Ovary (tissue), 9 donors: ENCODE measurements around the gene REP15. TPM values are rescaled to one million over a fixed set of nuclear protein-coding genes. Genes with fewer than 3 reads are reported as not detected.

Experiments
- DNase-seq, 5 donors: peaks; one replicate each; pipeline ENCODE4 v3.0.0-alpha.2; 2019 to 2020
- H3K27ac ChIP-seq, 2 donors: fragments of 200-600 bp; one replicate each; pipeline versions ENCODE4 v1.5.1 to v1.8.0; 2019 to 2022
- H3K27me3 ChIP-seq: fragments of 200-600 bp; one replicate; pipeline ENCODE4 v1.8.0; 2022
- H3K36me3 ChIP-seq: fragments of 200-600 bp; sonication (generic); one replicate; pipeline ENCODE4 v1.5.1; 2019
- H3K4me1 ChIP-seq: one replicate; pipeline ENCODE4 v1.8.1; 2013; ENCODE audit warnings: mild to moderate bottlenecking, moderate library complexity; ENCODE audit not compliant: insufficient read depth
- H3K4me3 ChIP-seq: fragments of 200-600 bp; sonication (generic); one replicate; pipeline ENCODE4 v1.5.1; 2017
- H3K9me3 ChIP-seq, 2 donors: fragments of 200-600 bp in 1 of 2; sonication (generic) in 1 of 2; one replicate each; pipeline versions ENCODE4 v1.5.1 to v1.8.1; 2013 to 2019; ENCODE audit warnings: mild to moderate bottlenecking in 1 of 2, moderate library complexity in 1 of 2
- CTCF ChIP-seq, 3 donors: fragments of 450-650 bp in 2 of 3; fragments of 200-600 bp in 1 of 3; IDR thresholded peaks; one replicate each; pipeline versions ENCODE4 v1.5.1 to v1.8.0; 2016 to 2022; ENCODE audit warnings: antibody characterized with exemption in 3 of 3, mild to moderate bottlenecking in 1 of 3
- EP300 ChIP-seq: sonication (generic); formaldehyde crosslinking; IDR thresholded peaks from one replicate; pipeline ENCODE4 v1.6.1; 2017; ENCODE audit warnings: antibody characterized with exemption
- POLR2A ChIP-seq: fragments of 450-650 bp; IDR thresholded peaks from one replicate; pipeline ENCODE4 v1.6.1; 2017; ENCODE audit warnings: antibody characterized with exemption, mild to moderate bottlenecking, moderate library complexity
- WGBS, 3 donors: extraction: QIAGEN DNeasy Blood & Tissue Kit in 1 of 3; methylation state at CpG; one replicate each; pipeline versions ENCODE4 v1.1.5 to v1.1.7; 2013 to 2017; 5-methylcytosine and 5-hydroxymethylcytosine counted together
- intact Hi-C, 4 donors: fragments of 100-400 bp; cut with DNase I; formaldehyde crosslinking; loops; one replicate each; pipeline versions ENCODE4 v1.11.0 to v1.15.1; 2022 to 2023
- polyA plus RNA-seq, 2 donors: library from polyadenylated mRNA; stranded (reverse); fragments of 200-250 nt in 1 of 2; fragments of 350-450 nt in 1 of 2; fragmentation: Illumina TruSeq in 1 of 2; extraction: RNeasy Lipid Tissue Mini Kit (QIAGEN cat#74804) in 1 of 2; gene quantifications; one replicate each; pipeline ENCODE4 v1.2.3, GENCODE V29; 2013 to 2014
- total RNA-seq, 7 donors: library from RNA; depleted of rRNA in 2 of 7; stranded (reverse); fragments of >200 nt in 2 of 7; fragmentation: NEBNext Ultra II Directional in 3 of 7; extraction: Animal tissue kit (Norgen Biotek cat#: 25700) in 3 of 7; gene quantifications; one replicate each; pipeline versions ENCODE4 v1.1.0 to v1.2.4, GENCODE V29; 2016 to 2023
- donor health status: DM: no; HTN: no; CAD: no; lungs with moderate emphysema.
- donor health status: DM: no; HTN: no; CAD: no.
- donor health status: Bipolar disorder and iron deficiency.
- donor health status: DM: yes; HTN: yes; CAD: no.
- donor health status: DM: no; HTN: no; CAD: no.
- donor health status: DM: yes; HTN: yes; CAD: no.

REP15 gene
- total and polyA plus RNA-seq, 9 donors, result 0.57 to 3.5 (median 2.2) TPM

GRCh38 chr12:27672051-27672450 is 24.2 kb upstream of the REP15 start:
- no peaks in the 10 kb centered on the region for H3K27me3 ChIP-seq
- 81 to 83% (median 82%) methylated on average over 4 of the region's 4 CpGs for whole genome bisulfite sequencing, 3 donors
- TF ChIP-seq CTCF (IDR thresholded peaks at IDR 0.05), result no peak
- TF ChIP-seq POLR2A, result no peak
- no peak for TF ChIP-seq EP300
- H3K9me3 ChIP-seq, result no peaks in the 10 kb centered on the region
- intact Hi-C loops, result no loop called here
- no peaks in the 10 kb centered on the region for H3K4me1 ChIP-seq
- DNase-seq, result no peak
- no peak overlapping the region for H3K4me3 ChIP-seq
- H3K36me3 ChIP-seq, result no peaks in the 10 kb centered on the region
- no peak overlapping the region for H3K27ac ChIP-seq

- Histone ChIP-seq H3K4me1 (no peaks in the 10 kb centered on the region), H3K27ac (no peak overlapping the region), H3K4me3 (no peak overlapping the region), H3K27me3 (no peaks in the 10 kb centered on the region), H3K36me3 (no peaks in the 10 kb centered on the region), H3K9me3 (no peaks in the 10 kb centered on the region)
- WGBS, 3 donors, result 58 to 79% (median 64%) methylated on average over 1 of the region's 1 CpG
- no peak for DNase-seq
- intact Hi-C loops, result no loop called here
- no peak for TF ChIP-seq POLR2A
Measured at GRCh38 chr12:27672643-27673042, 23.6 kb upstream of the REP15 start.

- Histone ChIP-seq H3K9me3 (no peaks in the 10 kb centered on the region), H3K4me3 (no peak overlapping the region), H3K36me3 (no peaks in the 10 kb centered on the region), H3K27ac (no peak overlapping the region), H3K4me1 (no peaks in the 10 kb centered on the region), H3K27me3 (no peaks in the 10 kb centered on the region)
- intact Hi-C loops, result no loop called here
- TF ChIP-seq POLR2A, result no peak
- no peak for TF ChIP-seq EP300
- no peak for TF ChIP-seq CTCF (IDR thresholded peaks at IDR 0.05)
- 26 to 37% (median 34%) methylated on average over 3 of the region's 3 CpGs for WGBS, 3 donors
- DNase-seq, result no peak
Measured at GRCh38 chr12:27673101-27673718, 23.0 kb upstream of the REP15 start.

- intact Hi-C loops, result no loop called here
- no peak for DNase-seq
- no peak overlapping the region for H3K4me3 ChIP-seq
- no peaks in the 10 kb centered on the region for H3K4me1 ChIP-seq
- H3K36me3 ChIP-seq, result no peaks in the 10 kb centered on the region
- WGBS, 3 donors, result 67 to 77% (median 69%) methylated on average over 2 of the region's 2 CpGs
- no peaks in the 10 kb centered on the region for H3K9me3 ChIP-seq
- TF ChIP-seq POLR2A (no peak), CTCF (IDR thresholded peaks at IDR 0.05) (no peak)
- no peaks in the 10 kb centered on the region for H3K27me3 ChIP-seq
- no peak overlapping the region for H3K27ac ChIP-seq
Measured at GRCh38 chr12:27674989-27675388, 21.3 kb upstream of the REP15 start.

- Histone ChIP-seq H3K4me1 (no peaks in the 10 kb centered on the region), H3K36me3 (no peaks in the 10 kb centered on the region), H3K9me3 (no peaks in the 10 kb centered on the region), H3K27ac (no peak overlapping the region), H3K4me3 (no peak overlapping the region), H3K27me3 (no peaks in the 10 kb centered on the region)
- intact Hi-C loops, result no loop called here
- DNase-seq, result no peak
- no peak for TF ChIP-seq CTCF (IDR thresholded peaks at IDR 0.05)
- TF ChIP-seq EP300, result no peak
- TF ChIP-seq POLR2A, result no peak
Measured at GRCh38 chr12:27680619-27681018, 15.6 kb upstream of the REP15 start.
